Small intestine (tissue), 7 donors: ENCODE results near the gene CRYL1. TPM values are rescaled to one million over a fixed set of nuclear protein-coding genes. Genes with fewer than 3 reads are reported as not detected.

ENCODE experiments used
- DNase-seq, 2 donors: peaks; one replicate each; pipeline versions ENCODE4 v3.0.0 to v3.0.0-alpha.2; 2013
- FAIRE-seq: peaks from 2 replicates; lab custom pipeline; 2012; peaks lifted over from hg19 to GRCh38; lab: Jason Lieb, UNC
- H3K27ac ChIP-seq, 3 donors: one replicate each; pipeline ENCODE4 v1.5.1; 2013; ENCODE audit warnings: low read length in 2 of 3, mild to moderate bottlenecking in 2 of 3, control low read depth in 1 of 3, inconsistent platforms in 1 of 3, low read depth in 1 of 3, moderate library complexity in 1 of 3
- H3K27me3 ChIP-seq, 3 donors: one replicate each; pipeline ENCODE4 v1.6.1; 2013; ENCODE audit warnings: low read length in 3 of 3, inconsistent platforms in 1 of 3; ENCODE audit not compliant: control insufficient read depth in 3 of 3, insufficient read depth in 3 of 3
- H3K36me3 ChIP-seq, 3 donors: one replicate each; pipeline ENCODE4 v1.6.1; 2013; ENCODE audit warnings: low read length in 3 of 3, inconsistent platforms in 1 of 3, low read depth in 1 of 3, mild to moderate bottlenecking in 1 of 3, moderate library complexity in 1 of 3; ENCODE audit not compliant: control insufficient read depth in 3 of 3, insufficient read depth in 2 of 3
- H3K4me1 ChIP-seq, 3 donors: one replicate each; pipeline ENCODE4 v1.6.1; 2013; ENCODE audit warnings: low read length in 2 of 3, inconsistent platforms in 1 of 3, low read depth in 1 of 3, mild to moderate bottlenecking in 1 of 3, moderate library complexity in 1 of 3; ENCODE audit not compliant: control insufficient read depth in 3 of 3, insufficient read depth in 2 of 3
- H3K4me3 ChIP-seq, 3 donors: one replicate each; pipeline ENCODE4 v1.5.1; 2013; ENCODE audit warnings: low read length in 3 of 3, control low read depth in 1 of 3, inconsistent platforms in 1 of 3, low read depth in 1 of 3, mild to moderate bottlenecking in 1 of 3, moderate library complexity in 1 of 3
- H3K9me3 ChIP-seq, 2 donors: one replicate each; pipeline ENCODE4 v1.6.1; 2013; ENCODE audit warnings: low read depth in 1 of 2, low read length in 1 of 2; ENCODE audit not compliant: control insufficient read depth in 2 of 2, insufficient read depth in 1 of 2
- WGBS, 3 donors: extraction: QIAGEN DNeasy Blood & Tissue Kit; methylation state at CpG; one replicate each; pipeline ENCODE4 v1.1.7; 2013; 5-methylcytosine and 5-hydroxymethylcytosine counted together
- polyA plus RNA-seq, 4 donors: library from polyadenylated mRNA; stranded (reverse) in 3 of 4; unstranded in 1 of 4; fragments of 200-250 nt in 3 of 4; fragments of 120-200 nt in 1 of 4; gene quantifications; one replicate each; pipeline versions ENCODE4 v1.2.1 to v1.2.3, GENCODE V29; 2013
- donor health status: healthy with polysubstance abuse.
- donor health status: control.
- donor health status: control.
- donor health status: Bipolar disorder and iron deficiency.
- donor health status: healthy.

CRYL1 gene
- polyA plus RNA-seq, 4 donors, result 136 to 372 (median 263) TPM

DNA sequence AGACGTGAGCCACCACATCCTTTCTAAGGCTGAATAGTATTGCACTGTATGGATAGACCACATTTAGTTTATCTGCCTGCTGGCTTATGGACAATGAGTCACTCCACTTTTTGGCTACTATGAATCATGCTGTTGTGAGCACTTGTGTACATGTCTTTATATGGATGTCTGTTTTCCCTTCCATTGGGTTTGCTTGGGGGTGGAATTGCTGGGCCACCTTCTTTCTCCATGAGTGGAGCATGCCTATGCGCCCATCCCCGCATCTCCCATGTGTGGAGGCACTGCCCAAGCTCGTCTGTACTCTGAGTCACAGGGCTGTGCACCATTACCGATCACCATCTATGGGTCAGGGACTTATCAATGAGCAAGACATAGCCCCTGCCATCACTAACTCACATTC is 166.3 kb downstream of the CRYL1 start:
- no peak for FAIRE-seq
- H3K9me3 ChIP-seq, result no peaks in the 10 kb centered on the region
- peaks cover 0 to 4% (median 2%) of the 10 kb centered on the region in 3 donors for H3K4me1 ChIP-seq
- no peak for DNase-seq
- H3K27ac ChIP-seq, result no peak overlapping the region
- H3K4me3 ChIP-seq, result no peak overlapping the region
- H3K27me3 ChIP-seq, result no peaks in the 10 kb centered on the region
- no peaks in the 10 kb centered on the region for H3K36me3 ChIP-seq
- WGBS, 3 donors, result 85 to 88% (median 88%) methylated on average over 5 of the region's 5 CpGs

DNA sequence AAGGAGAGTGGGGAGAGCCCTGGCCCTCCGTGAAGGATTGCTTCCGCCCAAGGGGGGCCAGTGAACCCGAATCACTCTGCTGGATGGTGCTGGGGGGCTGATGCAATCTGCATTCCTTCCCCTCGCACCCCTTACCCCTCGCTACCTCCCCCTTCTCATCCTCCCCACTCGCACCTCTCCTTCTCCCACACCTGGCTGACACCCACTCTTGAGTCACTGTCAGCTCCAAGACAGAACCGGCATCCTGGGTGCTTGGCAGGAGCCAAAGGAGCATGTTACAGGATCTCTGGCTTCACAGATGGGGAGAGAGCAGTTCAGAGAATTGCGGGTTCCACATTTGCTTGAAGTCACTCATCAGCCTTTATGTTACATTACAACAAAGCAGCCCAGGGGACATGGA is 167.6 kb downstream of the CRYL1 start:
- no peaks in the 10 kb centered on the region for H3K9me3 ChIP-seq
- no peaks in the 10 kb centered on the region for H3K27me3 ChIP-seq
- H3K4me3 ChIP-seq, result no peak overlapping the region
- WGBS, 3 donors, result 83 to 88% (median 84%) methylated on average over 6 to 8 of the region's 8 CpGs
- DNase-seq, result no peak
- no peak overlapping the region for H3K27ac ChIP-seq
- FAIRE-seq, result no peak
- H3K36me3 ChIP-seq, result no peaks in the 10 kb centered on the region
- H3K4me1 ChIP-seq, result peaks cover 0 to 4% (median 2%) of the 10 kb centered on the region in 3 donors

DNA sequence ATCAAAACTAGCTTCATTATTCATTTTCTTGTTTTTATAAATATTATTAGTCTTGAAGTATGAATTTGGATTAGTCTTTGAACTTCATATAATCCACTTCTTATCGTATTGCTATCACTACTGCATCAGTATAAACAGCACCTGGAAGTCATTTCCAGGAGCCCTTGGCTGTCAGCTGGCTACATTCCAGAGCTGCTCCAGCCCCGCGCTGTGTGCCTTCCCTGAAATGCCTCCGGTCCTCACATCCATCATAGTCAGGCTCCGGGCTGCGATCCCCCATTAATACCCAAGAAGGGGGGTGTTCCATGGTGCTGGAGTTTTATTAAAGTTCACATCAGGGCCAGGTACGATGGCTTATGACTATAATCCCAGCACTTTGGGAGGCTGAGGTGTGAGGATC is 169.2 kb downstream of the CRYL1 start:
- Histone ChIP-seq H3K4me3 (no peak overlapping the region), H3K27ac (no peak overlapping the region), H3K9me3 (no peaks in the 10 kb centered on the region), H3K4me1 (peaks cover 0 to 4% (median 2%) of the 10 kb centered on the region in 3 donors), H3K27me3 (no peaks in the 10 kb centered on the region), H3K36me3 (no peaks in the 10 kb centered on the region)
- WGBS, 3 donors, result 9 to 34% (median 27%) methylated on average over 7 of the region's 7 CpGs
- FAIRE-seq, result no peak
- no peak for DNase-seq

DNA sequence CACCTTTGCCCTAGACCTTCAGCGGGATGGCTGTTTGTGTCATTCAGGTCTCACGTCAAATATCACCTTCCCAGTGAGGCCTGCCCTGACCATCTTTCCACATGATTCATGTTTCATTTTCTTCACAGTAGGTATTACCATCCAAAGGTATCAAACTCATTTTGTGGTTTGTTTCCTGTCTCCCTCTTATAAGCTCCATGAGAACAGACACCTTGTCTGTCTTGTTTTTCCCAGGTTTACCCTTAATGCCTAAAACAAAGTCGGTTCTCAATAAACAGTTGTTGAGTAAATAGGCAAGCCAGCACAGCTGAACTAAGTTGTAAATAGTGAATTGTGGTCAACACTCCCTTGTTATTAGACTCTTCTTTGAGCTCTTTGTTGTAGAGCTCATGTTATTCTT is 170.9 kb downstream of the CRYL1 start:
- H3K9me3 ChIP-seq, result no peaks in the 10 kb centered on the region
- H3K27me3 ChIP-seq, result no peaks in the 10 kb centered on the region
- FAIRE-seq, result no peak
- no peak for DNase-seq
- no peaks in the 10 kb centered on the region for H3K4me1 ChIP-seq
- no peak overlapping the region for H3K4me3 ChIP-seq
- 81 to 89% (median 86%) methylated on average over 3 of the region's 3 CpGs for WGBS, 3 donors
- H3K36me3 ChIP-seq, result no peaks in the 10 kb centered on the region
- H3K27ac ChIP-seq, result no peak overlapping the region

DNA sequence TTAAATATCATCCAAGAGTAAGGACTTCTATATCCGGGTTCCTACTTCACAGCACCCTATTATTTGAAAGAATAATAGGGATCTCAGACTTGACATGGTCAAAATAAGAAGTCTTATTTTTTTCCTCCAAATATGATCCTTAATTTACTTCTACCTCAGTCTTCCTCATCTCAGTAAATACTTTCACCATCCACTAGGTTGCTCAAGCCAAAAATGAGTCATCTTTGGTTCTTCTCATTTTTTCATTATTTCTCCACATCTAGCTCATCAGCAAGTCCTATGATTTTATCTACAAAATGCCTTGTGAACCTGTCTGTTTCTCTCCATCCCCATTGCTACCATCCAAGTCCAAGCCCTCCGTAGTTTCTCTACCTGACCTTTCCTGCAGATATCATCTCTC is 171.7 kb downstream of the CRYL1 start:
- Histone ChIP-seq H3K27ac (no peak overlapping the region), H3K27me3 (no peaks in the 10 kb centered on the region), H3K9me3 (no peaks in the 10 kb centered on the region), H3K36me3 (no peaks in the 10 kb centered on the region), H3K4me3 (no peak overlapping the region), H3K4me1 (no peaks in the 10 kb centered on the region)
- FAIRE-seq (no peak), DNase-seq (no peak)
- 87 to 94% (median 91%) methylated on average over 2 of the region's 2 CpGs for WGBS, 3 donors

Other genes starting within 250 kb of the CRYL1 start
- 10 to 100 TPM; 11.0 to 21.4 (median 13.5) TPM for gene IFT88, start 41.3 kb upstream of the CRYL1 start, polyA plus RNA-seq
- gene IL17D, start 177.8 kb upstream of the CRYL1 start, polyA plus RNA-seq, result 10 to 100 TPM in 1 of 4 donors, 1 to 10 TPM in 3; 1.7 to 28.4 (median 2.0) TPM
- 10 to 100 TPM in 1 of 4 donors, 1 to 10 TPM in 3; 2.5 to 10.5 (median 6.1) TPM for gene EEF1AKMT1, start 248.1 kb upstream of the CRYL1 start, polyA plus RNA-seq